Activated T-cell treated with anti-CD3 and anti-CD28 coated beads, Interleukin-2, amount 50 U/mL, for 1 hour (primary cell): ENCODE data around the gene PRDM12.

Source experiments
- DNase-seq: peaks from one replicate; pipeline ENCODE4 v3.0.0-alpha.2; 2020

The PRDM12 gene

DNA sequence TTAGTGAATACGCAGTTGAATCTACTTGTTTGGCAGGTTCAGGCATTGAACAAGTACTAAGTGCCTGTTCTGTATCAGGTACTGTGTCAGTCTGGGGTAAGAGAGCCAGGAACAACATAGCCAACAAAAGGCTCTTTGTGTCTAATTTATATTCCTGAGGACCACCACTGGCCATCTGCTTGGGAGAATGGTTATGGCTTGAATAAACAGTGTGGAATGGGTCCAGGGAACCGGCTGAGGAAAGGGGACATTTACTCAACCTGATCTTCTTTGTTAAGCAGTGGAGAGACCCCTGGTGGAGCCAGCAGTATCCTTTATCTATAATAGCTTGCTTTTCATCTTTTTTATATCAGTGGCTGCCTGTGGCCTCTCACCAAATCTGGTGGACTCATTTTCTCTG lies 67.7 kb downstream of the PRDM12 start:
- DNase-seq: no peak
